K562 (cell line): ENCODE data around the gene HIPK1. TPM values are rescaled to one million over a fixed set of nuclear protein-coding genes. Genes with fewer than 3 reads are reported as not detected.

Experiments used
- EGR1 ChIP-seq: fragments of 450-650 bp; conservative IDR thresholded peaks from 2 replicates; pipeline ENCODE4 v1.6.1; 2017; ENCODE audit warnings: mild to moderate bottlenecking
- HDAC1 ChIP-seq, 2 experiments: fragments of 450-650 bp; IDR thresholded peaks; 2 replicates each; pipeline ENCODE4 v1.6.1; 2016 to 2017; ENCODE audit warnings: inconsistent platforms in 1 of 2, mild to moderate bottlenecking in 1 of 2, moderate library complexity in 1 of 2
- MAX ChIP-seq: sonication (generic); formaldehyde crosslinking; IDR thresholded peaks from 2 replicates; pipeline ENCODE4 v1.9.0; 2022; ENCODE audit warnings: mild to moderate bottlenecking, missing genetic modification reagents
- MAZ ChIP-seq, 2 experiments: fragments of 450-650 bp in 1 of 2; sonication (generic) in 1 of 2; formaldehyde crosslinking; IDR thresholded peaks in 1 of 2; conservative IDR thresholded peaks in 1 of 2; 2 replicates each; pipeline versions ENCODE4 v1.4.0 to v1.5.0; 2020; ENCODE audit warnings: mild to moderate bottlenecking in 1 of 2, missing genetic modification reagents in 1 of 2
- RB1 ChIP-seq: fragments of 450-650 bp; IDR thresholded peaks from 2 replicates; pipeline ENCODE4 v1.6.1; 2017; ENCODE audit warnings: low read depth, mild to moderate bottlenecking
- SOX6 ChIP-seq: fragments of 450-650 bp; IDR thresholded peaks from 2 replicates; pipeline ENCODE4 v1.6.1; 2014; ENCODE audit warnings: mild to moderate bottlenecking
- THAP7 ChIP-seq: fragments of 250-450 bp; sonication (Bioruptor Pico); IDR thresholded peaks from 2 replicates; pipeline ENCODE4 v1.5.0; 2021
- ZBTB1 ChIP-seq: sonication (generic); formaldehyde crosslinking; IDR thresholded peaks from 2 replicates; pipeline ENCODE4 v1.8.1; 2023; ENCODE audit warnings: missing genetic modification reagents, low read depth, mild to moderate bottlenecking, borderline replicate concordance
- polyA plus RNA-seq, 8 experiments: library from polyadenylated mRNA; depleted of rRNA in 4 of 8; stranded (reverse) in 5 of 8; unstranded in 3 of 8; fragments of >200 nt; fragmentation: Nextera tagmentation in 2 of 8; fragmentation: Illumina TruSeq in 1 of 8; extraction: Ambion mirVana in 2 of 8; extraction: Trizol in 1 of 8; gene quantifications; 2 replicates each; pipeline versions ENCODE4 v1.2.1 to v1.2.3, GENCODE V29; 2011 to 2014; ENCODE audit warnings: inconsistent platforms in 1 of 8, missing spikeins in 1 of 8
- total RNA-seq, 7 experiments: library from RNA; depleted of rRNA in 6 of 7; stranded (reverse); fragments of >200 nt in 6 of 7; fragmentation: Illumina TruSeq in 2 of 7; extraction: Trizol in 2 of 7; gene quantifications; 2 replicates each; pipeline versions ENCODE4 v1.2.1 to v1.2.3, GENCODE V29; 2011 to 2021; ENCODE audit warnings: low replicate concordance in 1 of 7
- TF ChIP-seq, protein P1 (sequence below): fragments of 450-650 bp; formaldehyde crosslinking; IDR thresholded peaks from 2 replicates; pipeline ENCODE4 v1.4.0; 2022; ENCODE audit warnings: missing genetic modification characterization
- TF ChIP-seq, protein P2 (sequence below): fragments of 250-450 bp; sonication (Bioruptor Pico); IDR thresholded peaks from 2 replicates; pipeline ENCODE4 v1.8.0; 2022; ENCODE audit warnings: inconsistent platforms
- TF ChIP-seq, protein P3 (sequence below): fragments of 450-650 bp; IDR thresholded peaks from 2 replicates; pipeline ENCODE4 v1.6.1; 2016; ENCODE audit warnings: low read depth
- TF ChIP-seq, protein P4 (sequence below): fragments of 450-650 bp; formaldehyde crosslinking; IDR thresholded peaks from 2 replicates; pipeline ENCODE4 v1.4.0; 2020; ENCODE audit warnings: mild to moderate bottlenecking, mixed read lengths

HIPK1 gene
- total and polyA plus RNA-seq, 9 of the 15 experiments (the other 6 are each of a cell fraction or from before 2014, with no cell fraction given): 10.0 to 57.9 (median 29.6) TPM

DNA sequence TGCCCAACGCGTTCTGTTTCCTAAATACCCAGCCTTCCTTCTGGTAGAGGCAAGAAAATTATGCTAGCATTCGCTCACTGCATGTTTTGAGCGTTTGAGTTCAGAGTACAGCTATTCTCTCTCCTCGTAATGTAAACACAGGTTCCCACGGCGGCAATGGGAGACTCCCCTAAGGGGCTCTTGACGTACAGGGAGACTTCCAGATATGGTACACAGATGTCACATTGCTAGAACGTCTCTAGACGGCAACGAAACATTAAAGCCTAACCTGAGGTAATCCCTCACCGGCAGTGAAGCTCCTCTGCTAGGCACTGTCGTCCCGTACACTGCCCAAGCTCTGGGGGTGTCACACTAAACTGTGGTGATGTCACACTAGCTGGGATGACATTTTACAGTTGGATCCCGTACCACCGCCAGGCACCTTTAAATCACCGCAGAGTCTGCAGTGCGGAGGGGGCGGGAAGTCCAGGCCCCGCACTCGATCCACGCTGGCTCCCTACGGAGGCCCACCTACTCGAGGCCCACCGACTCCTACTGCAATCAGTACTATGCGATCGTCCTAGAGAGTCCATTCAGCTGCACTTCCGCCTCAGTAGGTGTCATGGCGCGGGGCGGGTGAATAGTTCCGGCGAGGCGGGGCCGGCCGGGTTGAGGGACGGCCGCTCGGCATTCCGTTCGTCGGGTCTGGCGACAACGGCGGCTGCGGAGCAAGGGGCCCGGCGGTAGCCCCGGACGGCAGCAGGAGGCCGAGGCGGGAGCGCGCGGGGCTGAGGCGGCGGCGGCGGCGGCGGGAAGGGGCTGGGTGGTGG, at the start of gene HIPK1 (continued):
- TF ChIP-seq, protein P1, sequence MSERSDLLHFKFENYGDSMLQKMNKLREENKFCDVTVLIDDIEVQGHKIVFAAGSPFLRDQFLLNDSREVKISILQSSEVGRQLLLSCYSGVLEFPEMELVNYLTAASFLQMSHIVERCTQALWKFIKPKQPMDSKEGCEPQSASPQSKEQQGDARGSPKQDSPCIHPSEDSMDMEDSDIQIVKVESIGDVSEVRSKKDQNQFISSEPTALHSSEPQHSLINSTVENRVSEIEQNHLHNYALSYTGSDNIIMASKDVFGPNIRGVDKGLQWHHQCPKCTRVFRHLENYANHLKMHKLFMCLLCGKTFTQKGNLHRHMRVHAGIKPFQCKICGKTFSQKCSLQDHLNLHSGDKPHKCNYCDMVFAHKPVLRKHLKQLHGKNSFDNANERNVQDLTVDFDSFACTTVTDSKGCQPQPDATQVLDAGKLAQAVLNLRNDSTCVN (CRISPR knock-in tag): 0 out of 2 replicates have a peak, but pooled peaks have one; percentile 38
- TF ChIP-seq, protein P2, sequence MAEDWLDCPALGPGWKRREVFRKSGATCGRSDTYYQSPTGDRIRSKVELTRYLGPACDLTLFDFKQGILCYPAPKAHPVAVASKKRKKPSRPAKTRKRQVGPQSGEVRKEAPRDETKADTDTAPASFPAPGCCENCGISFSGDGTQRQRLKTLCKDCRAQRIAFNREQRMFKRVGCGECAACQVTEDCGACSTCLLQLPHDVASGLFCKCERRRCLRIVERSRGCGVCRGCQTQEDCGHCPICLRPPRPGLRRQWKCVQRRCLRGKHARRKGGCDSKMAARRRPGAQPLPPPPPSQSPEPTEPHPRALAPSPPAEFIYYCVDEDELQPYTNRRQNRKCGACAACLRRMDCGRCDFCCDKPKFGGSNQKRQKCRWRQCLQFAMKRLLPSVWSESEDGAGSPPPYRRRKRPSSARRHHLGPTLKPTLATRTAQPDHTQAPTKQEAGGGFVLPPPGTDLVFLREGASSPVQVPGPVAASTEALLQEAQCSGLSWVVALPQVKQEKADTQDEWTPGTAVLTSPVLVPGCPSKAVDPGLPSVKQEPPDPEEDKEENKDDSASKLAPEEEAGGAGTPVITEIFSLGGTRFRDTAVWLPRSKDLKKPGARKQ: no peak
- peak; percentile 94 to 96 for TF ChIP-seq MAZ (CRISPR knock-in tag; conservative IDR thresholded peaks at IDR 0.05 in 1 of 2, IDR thresholded peaks at IDR 0.05 in 1 of 2)
- peak; percentile 61 for TF ChIP-seq MAX (CRISPR knock-in tag)
- TF ChIP-seq THAP7 (CRISPR knock-in tag): no peak
- TF ChIP-seq, protein P3, sequence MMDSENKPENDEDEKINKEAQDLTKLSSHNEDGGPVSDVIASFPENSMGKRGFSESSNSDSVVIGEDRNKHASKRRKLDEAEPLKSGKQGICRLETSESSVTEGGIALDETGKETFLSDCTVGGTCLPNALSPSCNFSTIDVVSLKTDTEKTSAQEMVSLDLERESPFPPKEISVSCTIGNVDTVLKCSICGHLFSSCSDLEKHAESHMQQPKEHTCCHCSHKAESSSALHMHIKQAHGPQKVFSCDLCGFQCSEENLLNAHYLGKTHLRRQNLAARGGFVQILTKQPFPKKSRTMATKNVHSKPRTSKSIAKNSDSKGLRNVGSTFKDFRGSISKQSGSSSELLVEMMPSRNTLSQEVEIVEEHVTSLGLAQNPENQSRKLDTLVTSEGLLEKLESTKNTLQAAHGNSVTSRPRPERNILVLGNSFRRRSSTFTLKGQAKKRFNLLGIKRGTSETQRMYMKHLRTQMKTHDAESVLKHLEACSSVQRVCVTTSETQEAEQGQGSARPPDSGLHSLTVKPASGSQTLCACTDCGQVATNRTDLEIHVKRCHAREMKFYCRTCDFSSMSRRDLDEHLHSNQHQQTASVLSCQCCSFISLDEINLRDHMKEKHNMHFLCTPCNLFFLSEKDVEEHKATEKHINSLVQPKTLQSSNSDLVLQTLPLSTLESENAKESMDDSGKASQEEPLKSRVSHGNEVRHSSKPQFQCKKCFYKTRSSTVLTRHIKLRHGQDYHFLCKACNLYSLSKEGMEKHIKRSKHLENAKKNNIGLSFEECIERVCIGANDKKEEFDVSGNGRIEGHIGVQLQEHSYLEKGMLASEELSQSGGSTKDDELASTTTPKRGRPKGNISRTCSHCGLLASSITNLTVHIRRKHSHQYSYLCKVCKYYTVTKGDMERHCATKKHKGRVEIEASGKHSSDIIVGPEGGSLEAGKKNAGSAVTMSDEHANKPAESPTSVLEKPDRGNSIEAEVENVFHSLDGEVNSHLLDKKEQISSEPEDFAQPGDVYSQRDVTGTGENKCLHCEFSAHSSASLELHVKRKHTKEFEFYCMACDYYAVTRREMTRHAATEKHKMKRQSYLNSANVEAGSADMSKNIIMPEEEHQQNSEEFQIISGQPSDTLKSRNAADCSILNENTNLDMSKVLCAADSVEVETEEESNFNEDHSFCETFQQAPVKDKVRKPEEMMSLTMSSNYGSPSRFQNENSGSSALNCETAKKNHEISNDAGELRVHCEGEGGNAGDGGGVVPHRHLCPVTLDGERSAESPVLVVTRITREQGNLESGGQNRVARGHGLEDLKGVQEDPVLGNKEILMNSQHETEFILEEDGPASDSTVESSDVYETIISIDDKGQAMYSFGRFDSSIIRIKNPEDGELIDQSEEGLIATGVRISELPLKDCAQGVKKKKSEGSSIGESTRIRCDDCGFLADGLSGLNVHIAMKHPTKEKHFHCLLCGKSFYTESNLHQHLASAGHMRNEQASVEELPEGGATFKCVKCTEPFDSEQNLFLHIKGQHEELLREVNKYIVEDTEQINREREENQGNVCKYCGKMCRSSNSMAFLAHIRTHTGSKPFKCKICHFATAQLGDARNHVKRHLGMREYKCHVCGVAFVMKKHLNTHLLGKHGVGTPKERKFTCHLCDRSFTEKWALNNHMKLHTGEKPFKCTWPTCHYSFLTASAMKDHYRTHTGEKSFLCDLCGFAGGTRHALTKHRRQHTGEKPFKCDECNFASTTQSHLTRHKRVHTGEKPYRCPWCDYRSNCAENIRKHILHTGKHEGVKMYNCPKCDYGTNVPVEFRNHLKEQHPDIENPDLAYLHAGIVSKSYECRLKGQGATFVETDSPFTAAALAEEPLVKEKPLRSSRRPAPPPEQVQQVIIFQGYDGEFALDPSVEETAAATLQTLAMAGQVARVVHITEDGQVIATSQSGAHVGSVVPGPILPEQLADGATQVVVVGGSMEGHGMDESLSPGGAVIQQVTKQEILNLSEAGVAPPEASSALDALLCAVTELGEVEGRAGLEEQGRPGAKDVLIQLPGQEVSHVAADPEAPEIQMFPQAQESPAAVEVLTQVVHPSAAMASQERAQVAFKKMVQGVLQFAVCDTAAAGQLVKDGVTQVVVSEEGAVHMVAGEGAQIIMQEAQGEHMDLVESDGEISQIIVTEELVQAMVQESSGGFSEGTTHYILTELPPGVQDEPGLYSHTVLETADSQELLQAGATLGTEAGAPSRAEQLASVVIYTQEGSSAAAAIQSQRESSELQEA: peak; percentile 80
- TF ChIP-seq HDAC1 (IDR thresholded peaks at IDR 0.05): peak in 1 of 2 experiments; percentile 94; a peak in 2 of 4 replicates
- peak; percentile 53; the same call in 1 of the 2 replicates for TF ChIP-seq SOX6
- peak; percentile 86 for TF ChIP-seq RB1
- TF ChIP-seq ZBTB1 (CRISPR knock-in tag): peak; percentile 73; the same call in 1 of the 2 replicates
- TF ChIP-seq EGR1: peak; percentile 1; the same call in 1 of the 2 replicates
- TF ChIP-seq, protein P4, sequence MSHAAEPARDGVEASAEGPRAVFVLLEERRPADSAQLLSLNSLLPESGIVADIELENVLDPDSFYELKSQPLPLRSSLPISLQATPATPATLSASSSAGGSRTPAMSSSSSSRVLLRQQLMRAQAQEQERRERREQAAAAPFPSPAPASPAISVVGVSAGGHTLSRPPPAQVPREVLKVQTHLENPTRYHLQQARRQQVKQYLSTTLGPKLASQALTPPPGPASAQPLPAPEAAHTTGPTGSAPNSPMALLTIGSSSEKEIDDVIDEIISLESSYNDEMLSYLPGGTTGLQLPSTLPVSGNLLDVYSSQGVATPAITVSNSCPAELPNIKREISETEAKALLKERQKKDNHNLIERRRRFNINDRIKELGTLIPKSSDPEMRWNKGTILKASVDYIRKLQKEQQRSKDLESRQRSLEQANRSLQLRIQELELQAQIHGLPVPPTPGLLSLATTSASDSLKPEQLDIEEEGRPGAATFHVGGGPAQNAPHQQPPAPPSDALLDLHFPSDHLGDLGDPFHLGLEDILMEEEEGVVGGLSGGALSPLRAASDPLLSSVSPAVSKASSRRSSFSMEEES (CRISPR knock-in tag): no peak
